GM18870 (cell line): ENCODE results near the gene NOL4L.

ENCODE experiments used
- ATAC-seq: cut with Tn5 transposase; IDR thresholded peaks from one replicate; pipeline ENCODE4 v1.9.1; 2021; ENCODE audit warnings: moderate library complexity; ENCODE audit not compliant: unreplicated experiment

NOL4L gene

GRCh38 chr20:32395066-32395465 lies 190.1 kb downstream of the NOL4L start:
- no peak for ATAC-seq
